Pancreas (tissue), 10 donors: ENCODE measurements around the gene ZNF273. TPM values are rescaled to one million over a fixed set of nuclear protein-coding genes. Genes with fewer than 3 reads are reported as not detected.
"Not testable (repeated sequence)": the region's sequence is repeated elsewhere in the genome, so short reads cannot be mapped to it uniquely, and the experiment has no call there.

Experiments
- ATAC-seq, 4 donors: fragments of 200-7000 bp; cut with Tn5 transposase; one replicate each; pipeline versions ENCODE4 v1.8.0 to v1.9.1; 2020; ENCODE audit warnings: mild to moderate bottlenecking in 4 of 4, moderate library complexity in 4 of 4
- DNase-seq, 6 donors: peaks; one replicate each; pipeline ENCODE4 v3.0.0-alpha.2; 2020
- FAIRE-seq: peaks from 2 replicates; lab custom pipeline; 2012; peaks lifted over from hg19 to GRCh38; lab: Jason Lieb, UNC
- H3K27ac ChIP-seq, 4 donors: fragments of 200-600 bp; sonication (generic); 1 replicate in 3 of 4; 2 replicates in 1 of 4; pipeline versions ENCODE4 v1.5.0 to v1.8.0; 2020
- H3K27me3 ChIP-seq, 4 donors: fragments of 200-600 bp; one replicate each; pipeline ENCODE4 v1.8.0; 2021
- H3K36me3 ChIP-seq, 3 donors: fragments of 200-600 bp; sonication (generic) in 1 of 3; one replicate each; pipeline versions ENCODE4 v1.5.0 to v1.8.0; 2020 to 2021
- H3K4me1 ChIP-seq, 3 donors: fragments of 200-600 bp; one replicate each; pipeline ENCODE4 v1.8.0; 2021
- H3K4me3 ChIP-seq, 4 donors: fragments of 200-600 bp; sonication (generic) in 2 of 4; one replicate each; pipeline versions ENCODE4 v1.5.0 to v1.8.0; 2020 to 2021
- H3K9me3 ChIP-seq, 4 donors: fragments of 200-600 bp; one replicate each; pipeline ENCODE4 v1.8.0; 2021
- WGBS, 2 donors: extraction: QIAGEN DNeasy Blood & Tissue Kit; methylation state at CpG; one replicate each; pipeline ENCODE4 v1.1.7; 2013; 5-methylcytosine and 5-hydroxymethylcytosine counted together
- intact Hi-C, 3 donors: fragments of 100-400 bp; cut with DNase I; formaldehyde crosslinking; loops; one replicate each; pipeline versions ENCODE4 v1.11.1 to v1.14.2; 2022
- polyA plus RNA-seq, 2 donors: library from polyadenylated mRNA; stranded (reverse); fragments of 200-250 nt; gene quantifications; one replicate each; pipeline ENCODE4 v1.2.3, GENCODE V29; 2013
- total RNA-seq, 6 donors: library from RNA; stranded (reverse); fragmentation: NEBNext Ultra II Directional in 4 of 6; extraction: Animal tissue kit (Norgen Biotek cat#: 25700) in 4 of 6; gene quantifications; one replicate each; pipeline versions ENCODE4 v1.2.1 to v1.2.4, GENCODE V29; 2021 to 2023
- TF ChIP-seq, protein P1 (sequence below), 4 donors: fragments of 200-600 bp; sonication (generic) in 3 of 4; IDR thresholded peaks; one replicate each; pipeline versions ENCODE4 v1.5.0 to v1.8.0; 2021; ENCODE audit warnings: antibody characterized with exemption in 4 of 4
- donor health status: healthy with polysubstance abuse.
- donor health status: DM: no; HTN: no; CAD: no; lungs with moderate emphysema.
- donor health status: DM: no; HTN: no; CAD: no.
- donor health status: control.
- donor health status: control.
- donor health status: Bipolar disorder and iron deficiency.
- donor health status: DM: yes; HTN: yes; CAD: no.
- donor health status: DM: no; HTN: no; CAD: no.
- donor health status: DM: no; HTN: no; CAD: no.
- donor health status: DM: yes; HTN: yes; CAD: no.

The ZNF273 gene
- total and polyA plus RNA-seq, 8 donors = 1.7 to 8.0 (median 3.6) TPM

DNA sequence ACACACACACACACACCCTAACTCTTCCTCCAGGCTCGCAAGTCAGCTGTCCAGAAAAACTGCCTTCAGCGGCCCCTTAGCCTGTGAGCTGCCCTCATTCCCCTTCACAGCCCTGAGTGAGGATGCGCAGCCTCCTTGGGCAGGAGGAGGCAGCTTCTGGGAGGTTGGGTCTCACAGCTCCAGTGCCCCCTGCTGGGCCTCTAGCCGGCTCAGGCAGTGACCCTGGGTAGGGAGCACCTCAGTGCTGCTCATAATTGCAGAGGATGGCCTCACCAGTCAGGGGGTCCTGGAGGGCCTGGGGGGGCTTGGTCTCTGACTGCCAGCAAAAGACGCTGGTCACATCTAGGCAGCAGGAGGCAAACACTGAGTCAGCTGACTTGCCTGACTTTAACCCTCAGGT, 43.7 kb downstream of the ZNF273 start:
- Histone ChIP-seq H3K27me3 (no peaks in the 10 kb centered on the region), H3K27ac (no peak overlapping the region), H3K4me3 (peak overlapping the region in 1 of 4 donors; percentile 54), H3K9me3 (no peaks in the 10 kb centered on the region), H3K36me3 (no peaks in the 10 kb centered on the region), H3K4me1 (peaks cover 0 to 2% (median 0%) of the 10 kb centered on the region in 3 donors)
- WGBS, 2 donors = 45% methylated on average over 5 of the region's 5 CpGs
- ATAC-seq (peak; percentile 36 to 71 (median 50)), FAIRE-seq (no peak), DNase-seq (peak in 2 of 6 donors; percentile 56 to 62)
- intact Hi-C loops = loop anchor here in 1 of 3 donors (10.0 kb wide), 1 partner anchor 358 kb away; no protein-coding TSS in a partner anchor
- TF ChIP-seq, protein P1, sequence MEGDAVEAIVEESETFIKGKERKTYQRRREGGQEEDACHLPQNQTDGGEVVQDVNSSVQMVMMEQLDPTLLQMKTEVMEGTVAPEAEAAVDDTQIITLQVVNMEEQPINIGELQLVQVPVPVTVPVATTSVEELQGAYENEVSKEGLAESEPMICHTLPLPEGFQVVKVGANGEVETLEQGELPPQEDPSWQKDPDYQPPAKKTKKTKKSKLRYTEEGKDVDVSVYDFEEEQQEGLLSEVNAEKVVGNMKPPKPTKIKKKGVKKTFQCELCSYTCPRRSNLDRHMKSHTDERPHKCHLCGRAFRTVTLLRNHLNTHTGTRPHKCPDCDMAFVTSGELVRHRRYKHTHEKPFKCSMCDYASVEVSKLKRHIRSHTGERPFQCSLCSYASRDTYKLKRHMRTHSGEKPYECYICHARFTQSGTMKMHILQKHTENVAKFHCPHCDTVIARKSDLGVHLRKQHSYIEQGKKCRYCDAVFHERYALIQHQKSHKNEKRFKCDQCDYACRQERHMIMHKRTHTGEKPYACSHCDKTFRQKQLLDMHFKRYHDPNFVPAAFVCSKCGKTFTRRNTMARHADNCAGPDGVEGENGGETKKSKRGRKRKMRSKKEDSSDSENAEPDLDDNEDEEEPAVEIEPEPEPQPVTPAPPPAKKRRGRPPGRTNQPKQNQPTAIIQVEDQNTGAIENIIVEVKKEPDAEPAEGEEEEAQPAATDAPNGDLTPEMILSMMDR (IDR thresholded peaks at IDR 0.05) = no peak

DNA sequence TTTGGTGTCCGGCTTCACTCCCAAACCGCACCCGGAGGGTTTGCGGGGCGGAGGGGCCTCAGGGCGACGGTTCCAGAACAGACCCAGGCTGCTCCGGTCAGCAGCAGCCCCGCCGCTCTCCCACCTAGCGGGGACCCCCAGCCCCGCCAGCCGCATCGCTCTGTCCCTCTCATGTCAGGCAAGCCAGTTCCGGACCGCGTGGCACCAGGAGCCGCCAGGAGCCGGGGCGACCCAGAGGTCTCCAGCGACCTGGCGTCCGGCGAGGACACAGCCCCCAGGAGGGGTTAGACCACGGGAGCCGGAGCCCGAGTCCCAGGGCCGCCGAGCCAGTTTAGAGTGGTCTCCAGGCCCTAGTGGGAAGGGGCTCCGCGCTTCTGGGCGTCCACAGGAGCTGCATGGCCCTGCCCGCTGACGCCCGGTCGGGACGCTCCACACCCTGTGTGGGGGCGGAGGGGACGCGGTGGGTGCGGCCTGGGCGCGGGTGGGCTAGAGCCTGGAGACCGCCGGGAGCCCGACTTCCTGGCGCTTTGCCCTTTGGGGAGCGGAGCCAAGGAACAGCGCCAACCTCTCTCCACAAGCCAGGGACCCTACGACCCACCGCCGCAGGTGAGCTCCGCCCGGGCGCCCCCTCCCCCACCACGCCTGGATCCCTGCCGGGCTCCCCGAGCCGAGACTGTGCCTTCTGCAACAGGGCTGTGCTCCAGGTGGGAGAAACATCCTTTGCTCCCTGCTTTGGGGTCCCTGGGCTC, 44.4 kb downstream of the ZNF273 start:
- intact Hi-C loops = loop anchor here in 1 of 3 donors (10.0 kb wide), 1 partner anchor 357 kb away; no protein-coding TSS in a partner anchor
- FAIRE-seq = no peak

DNA sequence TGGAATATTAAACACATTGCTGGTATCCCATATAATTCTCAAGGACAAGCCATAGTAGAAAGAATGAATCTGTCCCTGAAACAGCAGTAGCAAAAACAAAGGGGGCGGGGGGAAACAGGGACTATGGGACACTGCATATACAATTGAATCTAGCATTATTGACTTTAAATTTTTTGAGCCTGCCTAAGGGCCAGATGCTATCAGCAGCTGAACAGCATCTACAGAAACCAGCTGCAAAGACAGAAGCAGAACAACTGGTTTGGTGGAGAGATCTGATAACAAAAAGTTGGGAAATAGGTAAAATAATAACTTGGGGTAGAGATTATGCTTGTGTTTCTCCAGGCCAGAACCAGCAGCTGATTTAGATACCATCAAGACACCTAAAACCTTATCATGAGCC, 45.7 kb downstream of the ZNF273 start:
- 82 to 96% methylated on average over 1 of the region's 1 CpG for WGBS, 2 donors
- not testable (repeated sequence) for FAIRE-seq, H3K4me1 ChIP-seq, DNase-seq, ATAC-seq, H3K4me3 ChIP-seq, H3K27ac ChIP-seq, H3K27me3 ChIP-seq, H3K9me3 ChIP-seq, H3K36me3 ChIP-seq
- intact Hi-C loops = loop anchor here in 1 of 3 donors (10.0 kb wide), 1 partner anchor 356 kb away; no protein-coding TSS in a partner anchor

More for the DNA sequence above, 44.4 kb downstream of the ZNF273 start:
- Histone ChIP-seq H3K9me3 (no peaks in the 10 kb centered on the region), H3K4me3 (peak overlapping the region; percentile 3 to 54 (median 39)), H3K4me1 (peaks cover 0 to 2% (median 0%) of the 10 kb centered on the region in 3 donors), H3K36me3 (no peaks in the 10 kb centered on the region), H3K27ac (no peak overlapping the region), H3K27me3 (no peaks in the 10 kb centered on the region)
- TF ChIP-seq, protein P1 (IDR thresholded peaks at IDR 0.05) = no peak
- ATAC-seq (peak; percentile 44 to 67 (median 64)), DNase-seq (peak in 3 of 6 donors; percentile 46 to 77 (median 68))
- 1 to 3% methylated on average over 48 to 59 of the region's 59 CpGs for WGBS, 2 donors

DNA sequence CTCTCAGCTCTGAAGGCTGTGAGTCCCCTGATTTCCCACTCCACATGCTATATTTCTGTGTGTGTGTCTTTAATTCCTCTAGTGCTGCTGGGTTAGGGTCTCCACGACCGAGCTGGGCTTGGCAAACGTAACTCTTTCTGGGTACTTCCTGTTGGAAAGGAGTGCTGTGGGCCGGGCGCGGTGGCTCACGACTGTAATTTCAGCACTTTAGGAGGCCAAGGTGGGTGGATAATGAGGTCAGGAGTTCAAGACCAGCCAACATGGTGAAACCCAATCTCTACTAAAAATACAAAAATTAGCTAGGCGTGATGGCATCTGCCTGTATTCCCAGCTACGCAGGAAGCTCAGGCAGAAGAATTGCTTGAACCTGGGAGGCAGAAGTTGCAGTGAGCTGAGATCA, 47.6 kb downstream of the ZNF273 start:
- H3K27ac ChIP-seq, intact Hi-C loops, H3K36me3 ChIP-seq, FAIRE-seq, H3K4me3 ChIP-seq, DNase-seq, H3K4me1 ChIP-seq, H3K27me3 ChIP-seq, H3K9me3 ChIP-seq: not testable (repeated sequence)
- 53 to 55% methylated on average over 9 of the region's 9 CpGs for WGBS, 2 donors
- ATAC-seq = peak in 1 of 4 donors; percentile 44

DNA sequence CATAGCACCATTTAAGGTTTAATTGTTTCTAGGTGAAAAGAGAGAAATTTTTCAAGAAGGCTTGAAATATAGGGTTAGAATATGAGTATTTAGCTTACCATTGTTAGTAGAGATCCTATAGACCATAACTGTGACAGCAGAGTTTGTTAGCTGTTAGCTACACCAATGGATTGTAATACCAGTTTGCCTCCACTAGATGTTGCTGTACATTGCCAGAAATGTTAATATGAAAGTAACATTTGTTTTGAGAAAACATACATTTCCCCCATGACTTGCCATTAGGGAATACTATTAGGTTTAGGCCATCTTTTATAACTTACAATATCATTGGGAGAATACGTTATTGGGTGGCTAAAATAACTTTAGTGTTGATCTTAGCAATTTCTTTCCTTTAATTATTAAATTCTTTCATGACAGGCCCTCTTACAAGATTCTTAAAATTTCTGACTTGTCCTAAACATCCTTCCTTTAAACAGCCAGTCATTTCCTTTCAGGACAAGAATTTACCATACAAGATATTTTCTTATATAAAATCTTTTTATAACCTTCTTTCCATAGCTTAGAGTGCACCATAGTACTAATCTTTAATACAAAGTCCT, 48.3 kb downstream of the ZNF273 start:
- H3K9me3 ChIP-seq = no peaks in the 10 kb centered on the region
- 0 to 3% methylated on average over 1 of the region's 1 CpG for whole genome bisulfite sequencing, 2 donors
- DNase-seq (no peak), ATAC-seq (peak; percentile 64 to 86 (median 79)), FAIRE-seq (peak; percentile 72)
- H3K27ac ChIP-seq = no peak overlapping the region
- intact Hi-C loops = no loop called here
- no peaks in the 10 kb centered on the region for H3K36me3 ChIP-seq
- no peaks in the 10 kb centered on the region for H3K27me3 ChIP-seq
- H3K4me1 ChIP-seq = peaks cover 0 to 2% (median 0%) of the 10 kb centered on the region in 3 donors
- TF ChIP-seq, protein P1 (IDR thresholded peaks at IDR 0.05) = peak; percentile 45 to 74 (median 69)
- H3K4me3 ChIP-seq = no peak overlapping the region
